Neural cell (in vitro differentiated cells): ENCODE measurements around the gene STX16. TPM values are rescaled to one million over a fixed set of nuclear protein-coding genes. Genes with fewer than 3 reads are reported as not detected.

ENCODE experiments used
- H2AFZ ChIP-seq: fragments of 200-600, 300-800 bp; sonication (generic), shearing (Covaris generic); 2 replicates; pipeline ENCODE4 v1.6.0; 2014; ENCODE audit warnings: low read depth, mild to moderate bottlenecking, antibody characterized with exemption, low read length, moderate library complexity
- H3F3A ChIP-seq: fragments of 200-600 bp; shearing (Covaris generic); 2 replicates; pipeline ENCODE4 v1.6.1; 2016; ENCODE audit warnings: mild to moderate bottlenecking, moderate library complexity, mixed read lengths, antibody characterized with exemption, low read length; ENCODE audit not compliant: insufficient read depth, poor library complexity, severe bottlenecking
- H3K27ac ChIP-seq: fragments of 200-600, 300-800 bp; sonication (generic), shearing (Covaris generic); 2 replicates; pipeline ENCODE4 v1.5.1; 2014; ENCODE audit warnings: mild to moderate bottlenecking, low read length, moderate library complexity
- H3K27me3 ChIP-seq: fragments of 300-800, 200-600 bp; sonication (generic), shearing (Covaris generic); 2 replicates; pipeline ENCODE4 v1.6.0; 2014; ENCODE audit warnings: mild to moderate bottlenecking, low read depth, low read length, moderate library complexity; ENCODE audit not compliant: insufficient read depth
- H3K36me3 ChIP-seq: fragments of 300-800, 200-600 bp; sonication (generic), shearing (Covaris generic); 2 replicates; pipeline ENCODE4 v1.5.1; 2014; ENCODE audit warnings: mild to moderate bottlenecking, antibody characterized with exemption, low read length, moderate library complexity; ENCODE audit not compliant: insufficient read depth
- H3K4me2 ChIP-seq: fragments of 300-800, 200-600 bp; sonication (generic), shearing (Covaris generic); 2 replicates; pipeline ENCODE4 v1.6.0; 2014; ENCODE audit warnings: mild to moderate bottlenecking, low read length
- H3K4me3 ChIP-seq: fragments of 300-800, 200-600 bp; sonication (generic), shearing (Covaris generic); 2 replicates; pipeline ENCODE4 v1.5.1; 2014; ENCODE audit warnings: mild to moderate bottlenecking, low read length, moderate library complexity
- H3K79me2 ChIP-seq: fragments of 200-600 bp; shearing (Covaris generic); replicated peaks from 2 replicates; pipeline ENCODE4 v1.6.0; 2014; ENCODE audit warnings: mild to moderate bottlenecking, low read length, moderate library complexity; ENCODE audit not compliant: insufficient read depth
- H3K9ac ChIP-seq: fragments of 300-800, 200-600 bp; sonication (generic), shearing (Covaris generic); 2 replicates; pipeline ENCODE4 v1.6.1; 2016; ENCODE audit warnings: mild to moderate bottlenecking, low read length, mixed read lengths
- H3K9me2 ChIP-seq: fragments of 200-600 bp; shearing (Covaris generic); 2 replicates; pipeline ENCODE4 v1.6.1; 2016; ENCODE audit warnings: mild to moderate bottlenecking, low read length, mixed read lengths; ENCODE audit not compliant: insufficient read depth
- H3K9me3 ChIP-seq: fragments of 200-600, 300-800 bp; sonication (generic), shearing (Covaris generic); 2 replicates; pipeline ENCODE4 v1.6.1; 2016; ENCODE audit warnings: mild to moderate bottlenecking, mixed run types, low read length, moderate library complexity, mixed read lengths
- H4K20me1 ChIP-seq: fragments of 200-600 bp; shearing (Covaris generic); 2 replicates; pipeline ENCODE4 v1.6.1; 2016; ENCODE audit warnings: mild to moderate bottlenecking, mixed run types; ENCODE audit not compliant: insufficient read depth
- EP300 ChIP-seq: fragments of 450-650 bp; conservative IDR thresholded peaks from 2 replicates; pipeline ENCODE4 v1.6.1; 2014; ENCODE audit warnings: antibody characterized with exemption, mild to moderate bottlenecking, moderate library complexity; ENCODE audit not compliant: poor library complexity, severe bottlenecking
- EZH2 ChIP-seq: fragments of 200-600, 300-800 bp; shearing (Covaris generic), sonication (generic); IDR thresholded peaks from 2 replicates; pipeline ENCODE4 v1.6.1; 2014; ENCODE audit warnings: antibody characterized with exemption, low read length, borderline replicate concordance, mild to moderate bottlenecking; ENCODE audit not compliant: insufficient read depth, poor library complexity, severe bottlenecking
- MXI1 ChIP-seq: fragments of 450-650 bp; conservative IDR thresholded peaks from 2 replicates; pipeline ENCODE4 v1.6.1; 2014; ENCODE audit warnings: antibody characterized with exemption, mild to moderate bottlenecking; ENCODE audit not compliant: poor library complexity, severe bottlenecking
- POLR2AphosphoS5 ChIP-seq: IDR thresholded peaks from 2 replicates; pipeline ENCODE4 v1.6.1; 2012
- RAD21 ChIP-seq: fragments of 450-650 bp; conservative IDR thresholded peaks from 2 replicates; pipeline ENCODE4 v1.6.1; 2014; ENCODE audit warnings: antibody characterized with exemption, mild to moderate bottlenecking, moderate library complexity
- REST ChIP-seq: IDR thresholded peaks from 2 replicates; pipeline ENCODE4 v1.6.1; 2012; ENCODE audit warnings: borderline replicate concordance
- SMC3 ChIP-seq: fragments of 450-650 bp; conservative IDR thresholded peaks from 2 replicates; pipeline ENCODE4 v1.6.1; 2014; ENCODE audit warnings: antibody characterized with exemption, mild to moderate bottlenecking, moderate library complexity; ENCODE audit not compliant: poor library complexity
- TAF1 ChIP-seq: IDR thresholded peaks from 2 replicates; pipeline ENCODE4 v1.6.1; 2012; ENCODE audit warnings: low read depth
- polyA plus RNA-seq: library from polyadenylated mRNA; depleted of rRNA; stranded (reverse); fragments of >200 nt; gene quantifications from 2 replicates; pipeline ENCODE4 v1.2.3, GENCODE V29; 2014
- TF ChIP-seq, protein P1 (sequence below): fragments of 450-650 bp; IDR thresholded peaks from 2 replicates; pipeline ENCODE4 v1.5.1; 2014; ENCODE audit warnings: antibody characterized with exemption, mild to moderate bottlenecking, moderate library complexity; ENCODE audit not compliant: poor library complexity, severe bottlenecking

The STX16 gene
- polyA plus RNA-seq, 1 donor from 2014 or later = 120 TPM

- TF ChIP-seq TAF1 (no peak), EZH2 (no peak), REST (no peak), POLR2AphosphoS5 (no peak), RAD21 (no peak), SMC3 (no peak), EP300 (no peak), MXI1 (no peak)
- TF ChIP-seq, protein P1, sequence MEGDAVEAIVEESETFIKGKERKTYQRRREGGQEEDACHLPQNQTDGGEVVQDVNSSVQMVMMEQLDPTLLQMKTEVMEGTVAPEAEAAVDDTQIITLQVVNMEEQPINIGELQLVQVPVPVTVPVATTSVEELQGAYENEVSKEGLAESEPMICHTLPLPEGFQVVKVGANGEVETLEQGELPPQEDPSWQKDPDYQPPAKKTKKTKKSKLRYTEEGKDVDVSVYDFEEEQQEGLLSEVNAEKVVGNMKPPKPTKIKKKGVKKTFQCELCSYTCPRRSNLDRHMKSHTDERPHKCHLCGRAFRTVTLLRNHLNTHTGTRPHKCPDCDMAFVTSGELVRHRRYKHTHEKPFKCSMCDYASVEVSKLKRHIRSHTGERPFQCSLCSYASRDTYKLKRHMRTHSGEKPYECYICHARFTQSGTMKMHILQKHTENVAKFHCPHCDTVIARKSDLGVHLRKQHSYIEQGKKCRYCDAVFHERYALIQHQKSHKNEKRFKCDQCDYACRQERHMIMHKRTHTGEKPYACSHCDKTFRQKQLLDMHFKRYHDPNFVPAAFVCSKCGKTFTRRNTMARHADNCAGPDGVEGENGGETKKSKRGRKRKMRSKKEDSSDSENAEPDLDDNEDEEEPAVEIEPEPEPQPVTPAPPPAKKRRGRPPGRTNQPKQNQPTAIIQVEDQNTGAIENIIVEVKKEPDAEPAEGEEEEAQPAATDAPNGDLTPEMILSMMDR = no peak
- Histone ChIP-seq H3K4me3 (no peak overlapping the region), H3K27me3 (no peaks in the 10 kb centered on the region), H3K9me2 (no peaks in the 10 kb centered on the region), H3F3A (no peaks in the 10 kb centered on the region), H2AFZ (no peak overlapping the region), H3K4me2 (no peak overlapping the region), H4K20me1 (no peaks in the 10 kb centered on the region), H3K9me3 (no peaks in the 10 kb centered on the region), H3K9ac (no peak overlapping the region), H3K79me2 (no peaks in the 10 kb centered on the region), H3K27ac (no peak overlapping the region), H3K36me3 (peaks cover 8% of the 10 kb centered on the region)
These were observed 49.7 kb downstream of the STX16 start for GRCh38 chr20:58700823-58701222.

GRCh38 chr20:58701431-58702160 is 50.5 kb downstream of the STX16 start:
- H3K4me3 ChIP-seq = no peak overlapping the region
- H3K36me3 ChIP-seq = peaks cover 8% of the 10 kb centered on the region
- no peak overlapping the region for H3K4me2 ChIP-seq
- no peaks in the 10 kb centered on the region for H3K79me2 ChIP-seq
- TF ChIP-seq EP300 (no peak), TAF1 (no peak), RAD21 (no peak), REST (no peak), POLR2AphosphoS5 (no peak), SMC3 (no peak), MXI1 (no peak), EZH2 (no peak)
- TF ChIP-seq, protein P1 = no peak
- no peaks in the 10 kb centered on the region for H3F3A ChIP-seq
- no peaks in the 10 kb centered on the region for H4K20me1 ChIP-seq
- no peak overlapping the region for H3K27ac ChIP-seq
- no peaks in the 10 kb centered on the region for H3K27me3 ChIP-seq
- no peaks in the 10 kb centered on the region for H3K9me2 ChIP-seq
- H3K9me3 ChIP-seq = no peaks in the 10 kb centered on the region
- H2AFZ ChIP-seq = no peak overlapping the region
- H3K9ac ChIP-seq = no peak overlapping the region
